Measurements from ENCODE around the gene DAP.

Gene DAP

GRCh38 chr5:10667431-10668057, 93.5 kb downstream of the DAP start:
- TF ChIP-seq TAF1 (IDR thresholded peaks at IDR 0.05; ENCODE audit: borderline replicate concordance, insufficient read depth, low read length) = no peak
- no peak for TF ChIP-seq FOXP2 (optimal IDR thresholded peaks at IDR 0.05; ENCODE audit: borderline replicate concordance, extremely low read depth, extremely low read length, insufficient read depth)
- no peak for TF ChIP-seq POLR2AphosphoS5 (IDR thresholded peaks at IDR 0.05; ENCODE audit: low read depth, low read length)
- TF ChIP-seq SIN3A (IDR thresholded peaks at IDR 0.05; ENCODE audit: borderline replicate concordance, insufficient read depth, low read length) = no peak
- no peak for TF ChIP-seq REST (IDR thresholded peaks at IDR 0.05; ENCODE audit: insufficient read depth in 1 of 2, low read depth in 2 of 2, low read length in 2 of 2)

- TF ChIP-seq REST (IDR thresholded peaks at IDR 0.05; ENCODE audit: insufficient read depth in 1 of 2, low read depth in 2 of 2, low read length in 2 of 2) (no peak), SIN3A (IDR thresholded peaks at IDR 0.05; ENCODE audit: borderline replicate concordance, insufficient read depth, low read length) (no peak), POLR2AphosphoS5 (IDR thresholded peaks at IDR 0.05; ENCODE audit: low read depth, low read length) (no peak), FOXP2 (optimal IDR thresholded peaks at IDR 0.05; ENCODE audit: borderline replicate concordance, extremely low read depth, extremely low read length, insufficient read depth) (no peak), TAF1 (IDR thresholded peaks at IDR 0.05; ENCODE audit: borderline replicate concordance, insufficient read depth, low read length) (no peak)
Measured at GRCh38 chr5:10666531-10667299, 94.3 kb downstream of the DAP start.

- no peak for TF ChIP-seq SIN3A (IDR thresholded peaks at IDR 0.05; ENCODE audit: borderline replicate concordance, insufficient read depth, low read length)
- TF ChIP-seq POLR2AphosphoS5 (IDR thresholded peaks at IDR 0.05; ENCODE audit: low read depth, low read length) = no peak
- no peak for TF ChIP-seq FOXP2 (optimal IDR thresholded peaks at IDR 0.05; ENCODE audit: borderline replicate concordance, extremely low read depth, extremely low read length, insufficient read depth)
- no peak for TF ChIP-seq TAF1 (IDR thresholded peaks at IDR 0.05; ENCODE audit: borderline replicate concordance, insufficient read depth, low read length)
- TF ChIP-seq REST (IDR thresholded peaks at IDR 0.05; ENCODE audit: insufficient read depth in 1 of 2, low read depth in 2 of 2, low read length in 2 of 2) = no peak
Measured at GRCh38 chr5:10665799-10666198, 95.2 kb downstream of the DAP start.

- TF ChIP-seq SIN3A (IDR thresholded peaks at IDR 0.05; ENCODE audit: borderline replicate concordance, insufficient read depth, low read length) (no peak), REST (IDR thresholded peaks at IDR 0.05; ENCODE audit: insufficient read depth in 1 of 2, low read depth in 2 of 2, low read length in 2 of 2) (no peak), TAF1 (IDR thresholded peaks at IDR 0.05; ENCODE audit: borderline replicate concordance, insufficient read depth, low read length) (no peak), POLR2AphosphoS5 (IDR thresholded peaks at IDR 0.05; ENCODE audit: low read depth, low read length) (no peak), FOXP2 (optimal IDR thresholded peaks at IDR 0.05; ENCODE audit: borderline replicate concordance, extremely low read depth, extremely low read length, insufficient read depth) (no peak)
Measured at GRCh38 chr5:10663489-10664179, 97.4 kb downstream of the DAP start.
